ENCODE data around the gene NHLH1. TPM values are rescaled to one million over a fixed set of nuclear protein-coding genes. Genes with fewer than 3 reads are reported as not detected.

Gene NHLH1
- total and polyA plus RNA-seq, 2 of the 13 experiments (the other 11 are each of a cell fraction or from before 2014, with no cell fraction given), result 0.11 to 0.57 TPM

DNA sequence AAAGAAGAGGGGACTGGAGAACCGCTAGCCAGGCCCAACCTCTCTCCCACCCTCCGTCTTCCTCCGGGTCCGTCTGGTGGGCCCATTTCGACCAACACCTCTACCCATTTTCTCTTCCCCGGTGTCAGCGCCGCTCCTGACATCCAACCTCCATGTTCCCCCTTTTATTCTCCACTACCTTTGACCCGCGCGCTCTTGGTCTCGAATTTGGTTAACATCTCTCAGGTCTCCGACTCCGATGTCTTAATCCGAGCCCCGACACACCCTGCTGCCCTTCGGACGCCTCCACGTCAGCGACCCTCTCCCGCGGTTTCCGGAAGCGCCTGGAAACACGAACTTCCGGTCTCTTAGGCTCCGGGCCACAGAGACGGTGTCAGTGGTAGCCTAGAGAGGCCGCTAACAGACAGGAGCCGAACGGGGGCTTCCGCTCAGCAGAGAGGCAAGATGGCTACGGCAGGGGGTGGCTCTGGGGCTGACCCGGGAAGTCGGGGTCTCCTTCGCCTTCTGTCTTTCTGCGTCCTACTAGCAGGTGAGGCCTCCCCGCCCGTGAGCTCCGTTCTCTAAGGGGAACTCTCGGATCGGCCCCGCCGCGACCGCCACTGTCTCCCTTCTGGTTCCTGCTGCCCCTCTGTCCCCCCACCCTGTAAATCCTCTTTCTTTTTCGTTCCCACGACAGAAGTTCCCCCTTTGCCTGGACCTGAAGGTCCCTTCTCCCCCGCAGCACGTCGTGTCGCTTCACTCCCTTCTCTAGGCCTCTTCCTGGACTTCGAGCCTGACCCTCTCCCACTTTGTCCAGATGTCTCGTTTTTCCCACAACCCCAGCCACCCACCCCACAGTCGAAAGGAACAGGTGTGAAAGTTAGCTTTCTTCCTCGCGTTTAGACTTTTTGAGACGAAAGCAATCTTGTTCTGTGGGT, 23.7 kb upstream of the NHLH1 start, which contains the start of the genes COPA and NCSTN (continued):
- TF ChIP-seq CHD4 (IDR thresholded peaks at IDR 0.05; ENCODE audit: borderline replicate concordance, low read length) (no peak), ATF7-NPFF (CRISPR knock-in tag; IDR thresholded peaks at IDR 0.05; ENCODE audit: low read depth) (peak; percentile 29; the same call in 1 of the 2 replicates), HNRNPH1 (optimal IDR thresholded peaks at IDR 0.05; ENCODE audit: low read depth, low read length) (no peak), ZNF552 (CRISPR knock-in tag; IDR thresholded peaks at IDR 0.05; ENCODE audit: borderline replicate concordance) (no peak; the same call in 1 of the 2 replicates), ONECUT2 (CRISPR knock-in tag; IDR thresholded peaks at IDR 0.05) (no peak), CEBPG (CRISPR knock-in tag; IDR thresholded peaks at IDR 0.05) (peak; percentile 37), SP5 (CRISPR knock-in tag; IDR thresholded peaks at IDR 0.05; ENCODE audit: borderline replicate concordance, low read depth) (no peak), ZNF263 (CRISPR knock-in tag; IDR thresholded peaks at IDR 0.05) (0 out of 2 replicates have a peak, but pooled peaks have one; percentile 20), SRSF1 (optimal IDR thresholded peaks at IDR 0.05; ENCODE audit: low read depth, low read length) (peak; percentile 87), ZKSCAN8 (CRISPR knock-in tag; IDR thresholded peaks at IDR 0.05; ENCODE audit: borderline replicate concordance) (0 out of 2 replicates have a peak, but pooled peaks have one; percentile 28), NFE2L1 (CRISPR knock-in tag; IDR thresholded peaks at IDR 0.05; ENCODE audit: borderline replicate concordance) (no peak)
- TF ChIP-seq, protein P1, sequence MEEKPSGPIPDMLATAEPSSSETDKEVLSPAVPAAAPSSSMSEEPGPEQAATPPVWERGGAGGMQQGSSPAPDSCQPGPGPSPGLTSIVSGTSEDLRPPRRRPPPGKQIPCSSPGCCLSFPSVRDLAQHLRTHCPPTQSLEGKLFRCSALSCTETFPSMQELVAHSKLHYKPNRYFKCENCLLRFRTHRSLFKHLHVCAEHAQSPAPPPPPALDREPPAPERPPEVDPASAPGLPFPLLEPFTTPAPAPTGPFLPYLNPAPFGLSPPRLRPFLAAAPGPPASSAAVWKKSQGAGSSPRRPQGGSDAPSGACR (CRISPR knock-in tag; IDR thresholded peaks at IDR 0.05), result peak; percentile 92
- TF ChIP-seq, protein P2, sequence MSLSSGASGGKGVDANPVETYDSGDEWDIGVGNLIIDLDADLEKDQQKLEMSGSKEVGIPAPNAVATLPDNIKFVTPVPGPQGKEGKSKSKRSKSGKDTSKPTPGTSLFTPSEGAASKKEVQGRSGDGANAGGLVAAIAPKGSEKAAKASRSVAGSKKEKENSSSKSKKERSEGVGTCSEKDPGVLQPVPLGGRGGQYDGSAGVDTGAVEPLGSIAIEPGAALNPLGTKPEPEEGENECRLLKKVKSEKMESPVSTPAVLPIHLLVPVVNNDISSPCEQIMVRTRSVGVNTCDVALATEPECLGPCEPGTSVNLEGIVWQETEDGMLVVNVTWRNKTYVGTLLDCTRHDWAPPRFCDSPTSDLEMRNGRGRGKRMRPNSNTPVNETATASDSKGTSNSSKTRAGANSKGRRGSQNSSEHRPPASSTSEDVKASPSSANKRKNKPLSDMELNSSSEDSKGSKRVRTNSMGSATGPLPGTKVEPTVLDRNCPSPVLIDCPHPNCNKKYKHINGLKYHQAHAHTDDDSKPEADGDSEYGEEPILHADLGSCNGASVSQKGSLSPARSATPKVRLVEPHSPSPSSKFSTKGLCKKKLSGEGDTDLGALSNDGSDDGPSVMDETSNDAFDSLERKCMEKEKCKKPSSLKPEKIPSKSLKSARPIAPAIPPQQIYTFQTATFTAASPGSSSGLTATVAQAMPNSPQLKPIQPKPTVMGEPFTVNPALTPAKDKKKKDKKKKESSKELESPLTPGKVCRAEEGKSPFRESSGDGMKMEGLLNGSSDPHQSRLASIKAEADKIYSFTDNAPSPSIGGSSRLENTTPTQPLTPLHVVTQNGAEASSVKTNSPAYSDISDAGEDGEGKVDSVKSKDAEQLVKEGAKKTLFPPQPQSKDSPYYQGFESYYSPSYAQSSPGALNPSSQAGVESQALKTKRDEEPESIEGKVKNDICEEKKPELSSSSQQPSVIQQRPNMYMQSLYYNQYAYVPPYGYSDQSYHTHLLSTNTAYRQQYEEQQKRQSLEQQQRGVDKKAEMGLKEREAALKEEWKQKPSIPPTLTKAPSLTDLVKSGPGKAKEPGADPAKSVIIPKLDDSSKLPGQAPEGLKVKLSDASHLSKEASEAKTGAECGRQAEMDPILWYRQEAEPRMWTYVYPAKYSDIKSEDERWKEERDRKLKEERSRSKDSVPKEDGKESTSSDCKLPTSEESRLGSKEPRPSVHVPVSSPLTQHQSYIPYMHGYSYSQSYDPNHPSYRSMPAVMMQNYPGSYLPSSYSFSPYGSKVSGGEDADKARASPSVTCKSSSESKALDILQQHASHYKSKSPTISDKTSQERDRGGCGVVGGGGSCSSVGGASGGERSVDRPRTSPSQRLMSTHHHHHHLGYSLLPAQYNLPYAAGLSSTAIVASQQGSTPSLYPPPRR (CRISPR knock-in tag; IDR thresholded peaks at IDR 0.05; ENCODE audit: borderline replicate concordance), result peak; percentile 33; the same call in 1 of the 2 replicates
- TF ChIP-seq, protein P3, sequence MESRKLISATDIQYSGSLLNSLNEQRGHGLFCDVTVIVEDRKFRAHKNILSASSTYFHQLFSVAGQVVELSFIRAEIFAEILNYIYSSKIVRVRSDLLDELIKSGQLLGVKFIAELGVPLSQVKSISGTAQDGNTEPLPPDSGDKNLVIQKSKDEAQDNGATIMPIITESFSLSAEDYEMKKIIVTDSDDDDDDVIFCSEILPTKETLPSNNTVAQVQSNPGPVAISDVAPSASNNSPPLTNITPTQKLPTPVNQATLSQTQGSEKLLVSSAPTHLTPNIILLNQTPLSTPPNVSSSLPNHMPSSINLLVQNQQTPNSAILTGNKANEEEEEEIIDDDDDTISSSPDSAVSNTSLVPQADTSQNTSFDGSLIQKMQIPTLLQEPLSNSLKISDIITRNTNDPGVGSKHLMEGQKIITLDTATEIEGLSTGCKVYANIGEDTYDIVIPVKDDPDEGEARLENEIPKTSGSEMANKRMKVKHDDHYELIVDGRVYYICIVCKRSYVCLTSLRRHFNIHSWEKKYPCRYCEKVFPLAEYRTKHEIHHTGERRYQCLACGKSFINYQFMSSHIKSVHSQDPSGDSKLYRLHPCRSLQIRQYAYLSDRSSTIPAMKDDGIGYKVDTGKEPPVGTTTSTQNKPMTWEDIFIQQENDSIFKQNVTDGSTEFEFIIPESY (CRISPR knock-in tag; IDR thresholded peaks at IDR 0.05), result 0 out of 2 replicates have a peak, but pooled peaks have one; percentile 5
